Heart left ventricle (tissue), 13 donors: ENCODE results near the gene ANKRD16.

Source experiments
- CTCF ChIP-seq, 12 donors: fragments of 200-600 bp; sonication (generic) in 4 of 12; IDR thresholded peaks; one replicate each; pipeline versions ENCODE4 v1.5.0 to v1.8.0; 2018 to 2022; ENCODE audit warnings: antibody characterized with exemption in 12 of 12, mild to moderate bottlenecking in 5 of 12
- POLR2A ChIP-seq, 2 donors: fragments of 450-650 bp; IDR thresholded peaks; one replicate each; pipeline ENCODE4 v1.6.1; 2017; ENCODE audit warnings: antibody characterized with exemption in 2 of 2, mild to moderate bottlenecking in 2 of 2, moderate library complexity in 2 of 2
- donor health status: ischemic (EF 13 %, LVEDD 7.1; RV severe dilation, severe dysfunction).
- donor health status: DM: no; HTN: yes; CAD: no.
- donor health status: DM: no; HTN: no; CAD: no.
- donor health status: ischemic (EF 25% LVEDD 6.9; RV normal size, moderate dysfunction).
- donor health status: ischemic (EF 25% LVEDD 5.7; RV mildly dilated, moderate dysfunction).
- donor health status: ischemic (EF 35%, LVEDD 5.7; RV mildly dilated, moderate dysfunction).
- donor health status: nonischemic (EF 11% LVEDD 7.7; RV severe dilation, severe dysfunction).
- donor health status: DM: yes; HTN: yes; CAD: no.
- donor health status: PGD.
- donor health status: ischemic (EF 29% LVEDD 5.4; RV normal size, mild dysfunction).
- donor health status: nonischemic (EF 23%, LVEDD 6.1; RV moderate dilation, normal function).

GRCh38 chr10:5902511-5903274 is 13.0 kb upstream of the ANKRD16 start:
- TF ChIP-seq CTCF (IDR thresholded peaks at IDR 0.05) (no peak), POLR2A (IDR thresholded peaks at IDR 0.05) (no peak)
